HCT116 (cell line): ENCODE measurements around the gene MMP15. TPM values are rescaled to one million over a fixed set of nuclear protein-coding genes. Genes with fewer than 3 reads are reported as not detected.

Experiments
- ATAC-seq: fragments of 200-7000 bp; cut with Tn5 transposase; 2 replicates; pipeline ENCODE4 v1.9.1; 2020; ENCODE audit warnings: mild to moderate bottlenecking, moderate library complexity
- BruUV-seq: library from RNA; stranded (reverse); fragments of 400-500 nt; replicated peaks from 2 replicates; lab custom pipeline; 2021; lab: Mats Ljungman, UMichigan
- CTCF ChIA-PET: fragments of 300-600 bp; sonication (Branson Sonifier 250); formaldehyde crosslinking; loops from one replicate; lab custom pipeline; 2021; ENCODE audit warnings: antibody characterized with exemption; lab: Charles Lee
- POLR2A ChIA-PET: fragments of 300-600, 350-600 bp; sonication (Branson Sonifier 250); formaldehyde crosslinking; loops from one replicate; lab custom pipeline; 2021; ENCODE audit warnings: antibody characterized with exemption; lab: Charles Lee
- RAD21 ChIA-PET, 2 experiments: fragments of 300-600 bp; sonication (Branson Sonifier 250); formaldehyde crosslinking; loops; one replicate each; lab custom pipeline; 2023; ENCODE audit warnings: low total read pairs in 2 of 2; ENCODE audit not compliant: uncharacterized antibody in 2 of 2, unreplicated experiment in 2 of 2, low non-redundant PET in 1 of 2; lab: Charles Lee
- DNase-seq: peaks from one replicate; pipeline ENCODE4 v3.0.0-alpha.2; 2010; ENCODE audit warnings: low read depth, low spot score
- H2AFZ ChIP-seq: fragments of 200-600 bp; shearing (Covaris generic), sonication (generic); 2 replicates; pipeline ENCODE4 v1.6.1; 2017; ENCODE audit warnings: low read depth, mixed run types, mixed read lengths, antibody characterized with exemption, low read length; ENCODE audit not compliant: poor library complexity, severe bottlenecking
- H3K27ac ChIP-seq: 2 replicates; pipeline ENCODE4 v1.5.1; 2012; ENCODE audit warnings: low read depth, low read length
- H3K27me3 ChIP-seq: fragments of 200-600 bp; sonication (generic); 2 replicates; pipeline ENCODE4 v1.6.1; 2016; ENCODE audit warnings: mixed run types, low read length, mixed read lengths; ENCODE audit not compliant: insufficient read depth
- H3K36me3 ChIP-seq, 2 experiments: fragments of 200-500 bp in 1 of 2; fragments of 200-600 bp in 1 of 2; sonication (Bioruptor generic) in 1 of 2; sonication (generic) in 1 of 2; 2 replicates each; pipeline versions ENCODE4 v1.5.1 to v1.6.1; 2014 to 2016; ENCODE audit warnings: low read length in 2 of 2, inconsistent platforms in 1 of 2, mixed read lengths in 1 of 2, mixed run types in 1 of 2; ENCODE audit not compliant: insufficient read depth in 2 of 2, control insufficient read depth in 1 of 2
- H3K4me1 ChIP-seq, 2 experiments: fragments of 200-600 bp in 1 of 2; sonication (generic) in 1 of 2; 2 replicates each; pipeline versions ENCODE4 v1.5.1 to v1.6.1; 2012 to 2017; ENCODE audit warnings: low read length in 2 of 2, inconsistent platforms in 1 of 2, mild to moderate bottlenecking in 1 of 2, mixed read lengths in 1 of 2, mixed run types in 1 of 2, moderate library complexity in 1 of 2; ENCODE audit not compliant: insufficient read depth in 2 of 2, control insufficient read depth in 1 of 2
- H3K4me2 ChIP-seq: fragments of 200-600 bp; sonication (generic); 2 replicates; pipeline ENCODE4 v1.6.1; 2017; ENCODE audit warnings: mixed run types, low read length, mixed read lengths
- H3K4me3 ChIP-seq, 2 experiments: fragments of 200-600 bp in 1 of 2; sonication (generic) in 1 of 2; replicated peaks in 1 of 2; 2 replicates each; pipeline ENCODE4 v1.5.1; 2011 to 2016; ENCODE audit warnings: low read length in 2 of 2, control low read depth in 1 of 2, low read depth in 1 of 2, mild to moderate bottlenecking in 1 of 2, mixed read lengths in 1 of 2, mixed run types in 1 of 2
- H3K79me2 ChIP-seq: fragments of 200-600 bp; sonication (generic); 2 replicates; pipeline ENCODE4 v1.6.1; 2017; ENCODE audit warnings: mild to moderate bottlenecking, mixed run types, low read length, moderate library complexity, mixed read lengths; ENCODE audit not compliant: insufficient read depth
- H3K9ac ChIP-seq: fragments of 200-600 bp; sonication (generic); 2 replicates; pipeline ENCODE4 v1.6.1; 2016; ENCODE audit warnings: low read length, mixed read lengths
- H3K9me2 ChIP-seq: fragments of 200-600 bp; sonication (generic), shearing (Covaris generic); 2 replicates; pipeline ENCODE4 v1.6.1; 2017; ENCODE audit warnings: mixed run types, mild to moderate bottlenecking, moderate library complexity; ENCODE audit not compliant: insufficient read depth
- H3K9me3 ChIP-seq, 2 experiments: fragments of 200-500 bp in 1 of 2; fragments of 200-600 bp in 1 of 2; sonication (Bioruptor generic) in 1 of 2; sonication (generic) in 1 of 2; 2 replicates each; pipeline ENCODE4 v1.6.1; 2014 to 2017; ENCODE audit warnings: low read length in 2 of 2, mixed read lengths in 2 of 2, inconsistent platforms in 1 of 2, low read depth in 1 of 2, mild to moderate bottlenecking in 1 of 2, mixed run types in 1 of 2, moderate library complexity in 1 of 2; ENCODE audit not compliant: control insufficient read depth in 1 of 2, insufficient read depth in 1 of 2
- H4K20me1 ChIP-seq: fragments of 200-600 bp; sonication (generic), shearing (Covaris generic); 2 replicates; pipeline ENCODE4 v1.6.1; 2017; ENCODE audit warnings: mixed run types, mild to moderate bottlenecking, moderate library complexity; ENCODE audit not compliant: insufficient read depth
- ELF1 ChIP-seq: IDR thresholded peaks from 2 replicates; pipeline ENCODE4 v1.6.1; 2012; ENCODE audit warnings: low read depth, borderline replicate concordance
- EZH2 ChIP-seq: fragments of 200-600 bp; sonication (generic); IDR thresholded peaks from 2 replicates; pipeline ENCODE4 v1.6.1; 2017; ENCODE audit warnings: antibody characterized with exemption, mixed run types
- FOSL1 ChIP-seq: IDR thresholded peaks from 2 replicates; pipeline ENCODE4 v1.6.1; 2012; ENCODE audit warnings: low read depth
- JUND ChIP-seq: IDR thresholded peaks from 2 replicates; pipeline ENCODE4 v1.6.1; 2012
- POLR2AphosphoS5 ChIP-seq: IDR thresholded peaks from 2 replicates; pipeline ENCODE4 v1.6.1; 2011; ENCODE audit warnings: mild to moderate bottlenecking, low read depth, low read length, moderate library complexity
- SP1 ChIP-seq: IDR thresholded peaks from 2 replicates; pipeline ENCODE4 v1.6.1; 2012; ENCODE audit warnings: low read depth
- SRF ChIP-seq: IDR thresholded peaks from 2 replicates; pipeline ENCODE4 v1.6.1; 2012; ENCODE audit warnings: low read depth
- TCF7L2 ChIP-seq: IDR thresholded peaks from 2 replicates; pipeline ENCODE4 v1.7.0; 2011; ENCODE audit warnings: borderline replicate concordance, inconsistent platforms; ENCODE audit not compliant: insufficient read depth, insufficient read length; ENCODE audit errors: extremely low read depth
- ZFX ChIP-seq: fragments of 450-650 bp; IDR thresholded peaks from 2 replicates; pipeline ENCODE4 v1.6.1; 2017
- ZNF274 ChIP-seq: fragments of 200-500 bp; sonication (Bioruptor generic); IDR thresholded peaks from 2 replicates; pipeline ENCODE4 v1.6.1; 2014; ENCODE audit warnings: mild to moderate bottlenecking, low read depth, low read length, inconsistent platforms
- intact Hi-C: fragments of 100-400 bp; cut with micrococcal nuclease; formaldehyde crosslinking; loops from 2 replicates; pipeline ENCODE4 v1.10.0; 2022
- total RNA-seq: library from RNA; stranded (reverse); gene quantifications from one replicate; pipeline ENCODE4 v1.2.1, GENCODE V29; 2021; ENCODE audit not compliant: unreplicated experiment
- TF ChIP-seq, protein P1 (sequence below), 3 experiments: fragments of 200-600 bp in 1 of 3; sonication (generic) in 1 of 3; IDR thresholded peaks in 2 of 3; conservative IDR thresholded peaks in 1 of 3; 2 replicates each; pipeline ENCODE4 v1.5.1; 2012 to 2017; ENCODE audit warnings: low read depth in 2 of 3, low read length in 2 of 3, antibody characterized with exemption in 1 of 3, borderline replicate concordance in 1 of 3, control low read depth in 1 of 3, mild to moderate bottlenecking in 1 of 3, mixed read lengths in 1 of 3, mixed run types in 1 of 3, moderate library complexity in 1 of 3; ENCODE audit not compliant: insufficient read depth in 1 of 3
- TF ChIP-seq, protein P2 (sequence below): IDR thresholded peaks from 2 replicates; pipeline ENCODE4 v1.6.1; 2012; ENCODE audit warnings: low read depth
- TF ChIP-seq, protein P3 (sequence below): IDR thresholded peaks from 2 replicates; pipeline ENCODE4 v1.6.1; 2011; ENCODE audit warnings: mild to moderate bottlenecking, low read length, moderate library complexity; ENCODE audit not compliant: insufficient replicate concordance; ENCODE audit errors: extremely low read depth

MMP15 gene
- total RNA-seq, 1 experiment from 2014 or later = 38.5 TPM

DNA sequence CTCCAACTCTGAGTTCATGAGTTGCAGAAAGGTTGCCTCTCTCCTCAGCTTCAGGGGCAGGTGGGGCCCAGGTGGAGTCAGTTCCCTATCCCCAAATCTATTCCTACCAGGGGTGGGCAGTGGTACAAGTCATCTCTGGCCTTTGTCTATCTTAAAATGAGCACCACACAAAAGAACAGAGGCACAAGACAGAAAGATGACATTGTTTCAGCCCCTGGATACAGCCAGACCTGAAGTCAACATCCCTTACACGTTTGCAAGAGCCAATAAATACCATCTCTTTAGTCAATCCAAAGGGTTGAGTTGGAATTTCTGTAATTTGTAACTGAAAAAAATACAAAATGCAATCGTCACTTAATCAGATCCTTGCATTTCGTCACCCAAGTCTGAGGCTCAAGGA, 32.2 kb downstream of the MMP15 start:
- Histone ChIP-seq H3K9me2 (no peaks in the 10 kb centered on the region), H3K4me1 (no peaks in the 10 kb centered on the region), H3K4me3 (no peak overlapping the region), H4K20me1 (no peaks in the 10 kb centered on the region; the same call in 1 of the 2 replicates), H3K27me3 (peaks cover 12% of the 10 kb centered on the region), H3K9ac (no peak overlapping the region), H3K79me2 (no peaks in the 10 kb centered on the region), H2AFZ (no peak overlapping the region), H3K9me3 (no peaks in the 10 kb centered on the region), H3K4me2 (no peak overlapping the region), H3K27ac (no peak overlapping the region), H3K36me3 (no peaks in the 10 kb centered on the region)
- POLR2A ChIA-PET = no interaction called here
- DNase-seq (no peak), ATAC-seq (no peak)
- RAD21 ChIA-PET = no interaction called here
- BruUV-seq = no TSS peak
- intact Hi-C loops = no loop called here
- CTCF ChIA-PET = no interaction called here
- TF ChIP-seq JUND (no peak), TCF7L2 (no peak), SP1 (no peak), ZNF274 (no peak), POLR2AphosphoS5 (no peak)
- TF ChIP-seq, protein P1, sequence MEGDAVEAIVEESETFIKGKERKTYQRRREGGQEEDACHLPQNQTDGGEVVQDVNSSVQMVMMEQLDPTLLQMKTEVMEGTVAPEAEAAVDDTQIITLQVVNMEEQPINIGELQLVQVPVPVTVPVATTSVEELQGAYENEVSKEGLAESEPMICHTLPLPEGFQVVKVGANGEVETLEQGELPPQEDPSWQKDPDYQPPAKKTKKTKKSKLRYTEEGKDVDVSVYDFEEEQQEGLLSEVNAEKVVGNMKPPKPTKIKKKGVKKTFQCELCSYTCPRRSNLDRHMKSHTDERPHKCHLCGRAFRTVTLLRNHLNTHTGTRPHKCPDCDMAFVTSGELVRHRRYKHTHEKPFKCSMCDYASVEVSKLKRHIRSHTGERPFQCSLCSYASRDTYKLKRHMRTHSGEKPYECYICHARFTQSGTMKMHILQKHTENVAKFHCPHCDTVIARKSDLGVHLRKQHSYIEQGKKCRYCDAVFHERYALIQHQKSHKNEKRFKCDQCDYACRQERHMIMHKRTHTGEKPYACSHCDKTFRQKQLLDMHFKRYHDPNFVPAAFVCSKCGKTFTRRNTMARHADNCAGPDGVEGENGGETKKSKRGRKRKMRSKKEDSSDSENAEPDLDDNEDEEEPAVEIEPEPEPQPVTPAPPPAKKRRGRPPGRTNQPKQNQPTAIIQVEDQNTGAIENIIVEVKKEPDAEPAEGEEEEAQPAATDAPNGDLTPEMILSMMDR (IDR thresholded peaks at IDR 0.05 in 2 of 3, conservative IDR thresholded peaks at IDR 0.05 in 1 of 3; ENCODE audit: borderline replicate concordance in 1 of 3, insufficient read depth in 1 of 3, low read depth in 2 of 3, low read length in 2 of 3) = no peak

DNA sequence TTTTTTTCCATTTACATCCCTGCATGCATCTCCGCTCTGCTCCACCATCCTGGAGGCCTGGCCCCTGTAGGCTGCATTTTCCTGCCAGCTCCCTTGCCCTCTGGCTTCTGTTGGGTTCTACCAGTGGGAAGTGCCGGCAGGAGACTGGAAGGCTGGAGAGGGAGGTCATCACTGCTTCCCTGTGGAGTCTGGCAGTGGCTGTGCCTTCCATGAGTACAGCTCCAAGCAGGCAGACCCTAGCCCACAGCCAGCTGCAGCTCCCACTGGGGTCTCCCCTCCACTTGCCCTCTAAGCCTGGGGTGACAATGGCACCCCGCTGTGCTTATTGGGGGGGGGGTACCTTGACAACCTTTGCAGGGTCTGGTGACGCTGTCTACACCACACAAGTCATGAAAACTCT, 37.3 kb downstream of the MMP15 start:
- RAD21 ChIA-PET = no interaction called here
- DNase-seq (no peak), ATAC-seq (no peak)
- no peaks in the 10 kb centered on the region for H3K79me2 ChIP-seq
- no TSS peak for BruUV-seq
- H3K4me1 ChIP-seq = no peaks in the 10 kb centered on the region
- POLR2A ChIA-PET = interaction anchor here (0.7 kb wide), 1 partner anchor 33 kb away, joined by 3 read pairs; no protein-coding TSS in a partner anchor
- no peaks in the 10 kb centered on the region for H3K9me2 ChIP-seq
- H3K9me3 ChIP-seq = no peaks in the 10 kb centered on the region
- no peak overlapping the region for H3K4me3 ChIP-seq
- CTCF ChIA-PET = interaction anchor here (1.4 kb wide), 1 partner anchor 31 kb away, joined by 3 read pairs; no protein-coding TSS in a partner anchor
- H4K20me1 ChIP-seq = no peaks in the 10 kb centered on the region; the same call in 1 of the 2 replicates
- intact Hi-C loops = no loop called here
- H3K27ac ChIP-seq = no peak overlapping the region
- no peak overlapping the region for H3K9ac ChIP-seq
- H3K27me3 ChIP-seq = peaks cover 4% of the 10 kb centered on the region
- H3K4me2 ChIP-seq = no peak overlapping the region
- no peaks in the 10 kb centered on the region for H3K36me3 ChIP-seq
- H2AFZ ChIP-seq = no peak overlapping the region
- no peak for TF ChIP-seq FOSL1
- TF ChIP-seq ELF1 = no peak
- TF ChIP-seq, protein P2, sequence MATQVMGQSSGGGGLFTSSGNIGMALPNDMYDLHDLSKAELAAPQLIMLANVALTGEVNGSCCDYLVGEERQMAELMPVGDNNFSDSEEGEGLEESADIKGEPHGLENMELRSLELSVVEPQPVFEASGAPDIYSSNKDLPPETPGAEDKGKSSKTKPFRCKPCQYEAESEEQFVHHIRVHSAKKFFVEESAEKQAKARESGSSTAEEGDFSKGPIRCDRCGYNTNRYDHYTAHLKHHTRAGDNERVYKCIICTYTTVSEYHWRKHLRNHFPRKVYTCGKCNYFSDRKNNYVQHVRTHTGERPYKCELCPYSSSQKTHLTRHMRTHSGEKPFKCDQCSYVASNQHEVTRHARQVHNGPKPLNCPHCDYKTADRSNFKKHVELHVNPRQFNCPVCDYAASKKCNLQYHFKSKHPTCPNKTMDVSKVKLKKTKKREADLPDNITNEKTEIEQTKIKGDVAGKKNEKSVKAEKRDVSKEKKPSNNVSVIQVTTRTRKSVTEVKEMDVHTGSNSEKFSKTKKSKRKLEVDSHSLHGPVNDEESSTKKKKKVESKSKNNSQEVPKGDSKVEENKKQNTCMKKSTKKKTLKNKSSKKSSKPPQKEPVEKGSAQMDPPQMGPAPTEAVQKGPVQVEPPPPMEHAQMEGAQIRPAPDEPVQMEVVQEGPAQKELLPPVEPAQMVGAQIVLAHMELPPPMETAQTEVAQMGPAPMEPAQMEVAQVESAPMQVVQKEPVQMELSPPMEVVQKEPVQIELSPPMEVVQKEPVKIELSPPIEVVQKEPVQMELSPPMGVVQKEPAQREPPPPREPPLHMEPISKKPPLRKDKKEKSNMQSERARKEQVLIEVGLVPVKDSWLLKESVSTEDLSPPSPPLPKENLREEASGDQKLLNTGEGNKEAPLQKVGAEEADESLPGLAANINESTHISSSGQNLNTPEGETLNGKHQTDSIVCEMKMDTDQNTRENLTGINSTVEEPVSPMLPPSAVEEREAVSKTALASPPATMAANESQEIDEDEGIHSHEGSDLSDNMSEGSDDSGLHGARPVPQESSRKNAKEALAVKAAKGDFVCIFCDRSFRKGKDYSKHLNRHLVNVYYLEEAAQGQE = no peak
- TF ChIP-seq EZH2 = no peak
- TF ChIP-seq, protein P3, sequence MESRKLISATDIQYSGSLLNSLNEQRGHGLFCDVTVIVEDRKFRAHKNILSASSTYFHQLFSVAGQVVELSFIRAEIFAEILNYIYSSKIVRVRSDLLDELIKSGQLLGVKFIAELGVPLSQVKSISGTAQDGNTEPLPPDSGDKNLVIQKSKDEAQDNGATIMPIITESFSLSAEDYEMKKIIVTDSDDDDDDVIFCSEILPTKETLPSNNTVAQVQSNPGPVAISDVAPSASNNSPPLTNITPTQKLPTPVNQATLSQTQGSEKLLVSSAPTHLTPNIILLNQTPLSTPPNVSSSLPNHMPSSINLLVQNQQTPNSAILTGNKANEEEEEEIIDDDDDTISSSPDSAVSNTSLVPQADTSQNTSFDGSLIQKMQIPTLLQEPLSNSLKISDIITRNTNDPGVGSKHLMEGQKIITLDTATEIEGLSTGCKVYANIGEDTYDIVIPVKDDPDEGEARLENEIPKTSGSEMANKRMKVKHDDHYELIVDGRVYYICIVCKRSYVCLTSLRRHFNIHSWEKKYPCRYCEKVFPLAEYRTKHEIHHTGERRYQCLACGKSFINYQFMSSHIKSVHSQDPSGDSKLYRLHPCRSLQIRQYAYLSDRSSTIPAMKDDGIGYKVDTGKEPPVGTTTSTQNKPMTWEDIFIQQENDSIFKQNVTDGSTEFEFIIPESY = no peak
- no peak for TF ChIP-seq SRF
- TF ChIP-seq ZNF274 = no peak
- no peak for TF ChIP-seq ZFX
- no peak for TF ChIP-seq POLR2AphosphoS5
